Measurements from ENCODE around the gene GABBR2. TPM values are rescaled to one million over a fixed set of nuclear protein-coding genes. Genes with fewer than 3 reads are reported as not detected.

Gene GABBR2
- total RNA-seq, 4 donors from 2014 or later, result under 0.01 to 0.62 TPM; not detected in 2

DNA sequence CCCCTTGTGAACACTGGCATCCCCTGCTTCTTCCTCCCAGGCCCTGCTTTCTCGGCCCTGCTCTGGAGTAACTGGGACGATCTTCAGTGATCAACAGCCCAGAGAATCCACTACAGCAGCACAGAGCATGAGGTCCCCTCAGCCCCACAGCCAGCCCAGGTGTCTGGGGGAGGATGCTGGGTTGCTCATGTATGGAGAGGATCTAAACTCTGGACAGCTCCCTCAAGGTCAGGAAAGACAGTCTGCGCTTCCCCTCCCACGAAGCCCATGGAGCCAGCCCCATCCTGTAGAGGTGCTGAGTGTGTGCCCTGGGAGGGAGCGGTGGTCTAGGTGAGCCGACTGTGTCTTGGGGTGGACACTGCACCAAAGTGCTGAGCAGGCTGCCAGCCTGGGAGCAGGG is 190.2 kb downstream of the GABBR2 start:
- intact Hi-C loops (cut with DNase I; ENCODE audit: low total_unique reads), result no loop called here
- DNase-seq, result no peak
- Histone ChIP-seq H3K27ac (no peak overlapping the region), H3K9me3 (no peaks in the 10 kb centered on the region), H3K4me1 (no peaks in the 10 kb centered on the region), H3K27me3 (no peaks in the 10 kb centered on the region), H3K36me3 (no peaks in the 10 kb centered on the region), H3K4me3 (no peak overlapping the region)
- no peak for TF ChIP-seq POLR2A (IDR thresholded peaks at IDR 0.05)
- TF ChIP-seq, protein P1, sequence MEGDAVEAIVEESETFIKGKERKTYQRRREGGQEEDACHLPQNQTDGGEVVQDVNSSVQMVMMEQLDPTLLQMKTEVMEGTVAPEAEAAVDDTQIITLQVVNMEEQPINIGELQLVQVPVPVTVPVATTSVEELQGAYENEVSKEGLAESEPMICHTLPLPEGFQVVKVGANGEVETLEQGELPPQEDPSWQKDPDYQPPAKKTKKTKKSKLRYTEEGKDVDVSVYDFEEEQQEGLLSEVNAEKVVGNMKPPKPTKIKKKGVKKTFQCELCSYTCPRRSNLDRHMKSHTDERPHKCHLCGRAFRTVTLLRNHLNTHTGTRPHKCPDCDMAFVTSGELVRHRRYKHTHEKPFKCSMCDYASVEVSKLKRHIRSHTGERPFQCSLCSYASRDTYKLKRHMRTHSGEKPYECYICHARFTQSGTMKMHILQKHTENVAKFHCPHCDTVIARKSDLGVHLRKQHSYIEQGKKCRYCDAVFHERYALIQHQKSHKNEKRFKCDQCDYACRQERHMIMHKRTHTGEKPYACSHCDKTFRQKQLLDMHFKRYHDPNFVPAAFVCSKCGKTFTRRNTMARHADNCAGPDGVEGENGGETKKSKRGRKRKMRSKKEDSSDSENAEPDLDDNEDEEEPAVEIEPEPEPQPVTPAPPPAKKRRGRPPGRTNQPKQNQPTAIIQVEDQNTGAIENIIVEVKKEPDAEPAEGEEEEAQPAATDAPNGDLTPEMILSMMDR (IDR thresholded peaks at IDR 0.05), result no peak

DNA sequence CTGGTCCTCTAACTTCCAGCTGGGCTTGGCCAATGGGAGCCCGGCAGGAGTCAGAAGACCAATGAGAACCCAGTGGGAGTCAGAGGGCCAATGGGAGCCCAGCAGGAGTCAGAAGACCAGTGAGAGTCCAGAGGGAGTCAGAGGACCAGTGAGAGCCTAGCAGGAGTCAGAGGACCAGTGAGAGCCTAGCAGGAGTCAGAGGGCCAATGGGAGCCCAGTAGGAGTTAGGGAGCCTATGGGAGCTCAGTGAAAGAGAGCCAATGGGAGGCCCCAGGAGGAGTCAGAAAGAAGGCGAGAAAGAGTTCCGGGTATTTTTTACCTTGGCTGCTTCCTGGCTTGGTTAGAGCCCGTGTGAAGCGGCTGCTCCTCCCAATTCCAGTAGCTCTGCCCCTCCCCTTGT is 191.0 kb downstream of the GABBR2 start:
- Histone ChIP-seq H3K36me3 (no peaks in the 10 kb centered on the region), H3K4me3 (no peak overlapping the region)
- no peak for TF ChIP-seq POLR2A (IDR thresholded peaks at IDR 0.05)
- TF ChIP-seq, protein P1 (IDR thresholded peaks at IDR 0.05), result no peak

DNA sequence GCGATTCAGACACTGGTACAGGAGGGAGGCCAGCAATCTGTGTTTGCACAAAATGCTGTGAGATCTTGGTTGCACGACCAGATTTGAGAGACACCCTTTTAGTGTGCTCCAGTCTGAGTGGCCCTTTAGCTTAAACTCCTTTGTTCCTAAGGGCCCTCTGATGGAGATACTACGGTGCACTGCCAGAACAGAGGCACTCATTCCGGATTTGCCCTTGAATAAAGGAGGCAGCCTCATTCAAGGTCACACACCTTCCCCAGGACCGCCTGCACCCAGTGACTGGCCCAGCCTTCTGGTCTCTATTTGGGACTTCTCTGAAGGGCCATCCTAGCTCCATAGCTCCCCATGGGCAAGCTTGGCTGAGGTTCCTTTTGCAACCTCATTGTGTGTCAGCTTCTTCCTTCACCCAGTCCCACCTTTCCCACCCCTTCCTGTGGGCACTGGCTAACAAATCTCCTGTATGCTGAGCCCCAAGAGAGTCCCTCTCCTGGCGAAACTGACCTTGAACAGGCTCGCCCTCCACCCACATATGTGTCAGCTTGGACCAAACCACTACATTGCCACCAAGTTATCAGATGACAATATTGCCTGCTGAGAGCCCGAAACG is 191.7 kb downstream of the GABBR2 start:
- Histone ChIP-seq H3K36me3 (no peaks in the 10 kb centered on the region), H3K9me3 (no peaks in the 10 kb centered on the region), H3K27me3 (no peaks in the 10 kb centered on the region), H3K27ac (no peak overlapping the region), H3K4me1 (no peaks in the 10 kb centered on the region), H3K4me3 (no peak overlapping the region)
- DNase-seq, result no peak
- no peak for TF ChIP-seq POLR2A (IDR thresholded peaks at IDR 0.05)
- TF ChIP-seq, protein P1 (IDR thresholded peaks at IDR 0.05), result no peak
- intact Hi-C loops (cut with DNase I; ENCODE audit: low total_unique reads), result no loop called here

More for the DNA sequence above, 191.0 kb downstream of the GABBR2 start:
- Histone ChIP-seq H3K27me3 (no peaks in the 10 kb centered on the region), H3K27ac (no peak overlapping the region), H3K4me1 (no peaks in the 10 kb centered on the region), H3K9me3 (no peaks in the 10 kb centered on the region)
- intact Hi-C loops (cut with DNase I; ENCODE audit: low total_unique reads), result no loop called here
- no peak for DNase-seq

DNA sequence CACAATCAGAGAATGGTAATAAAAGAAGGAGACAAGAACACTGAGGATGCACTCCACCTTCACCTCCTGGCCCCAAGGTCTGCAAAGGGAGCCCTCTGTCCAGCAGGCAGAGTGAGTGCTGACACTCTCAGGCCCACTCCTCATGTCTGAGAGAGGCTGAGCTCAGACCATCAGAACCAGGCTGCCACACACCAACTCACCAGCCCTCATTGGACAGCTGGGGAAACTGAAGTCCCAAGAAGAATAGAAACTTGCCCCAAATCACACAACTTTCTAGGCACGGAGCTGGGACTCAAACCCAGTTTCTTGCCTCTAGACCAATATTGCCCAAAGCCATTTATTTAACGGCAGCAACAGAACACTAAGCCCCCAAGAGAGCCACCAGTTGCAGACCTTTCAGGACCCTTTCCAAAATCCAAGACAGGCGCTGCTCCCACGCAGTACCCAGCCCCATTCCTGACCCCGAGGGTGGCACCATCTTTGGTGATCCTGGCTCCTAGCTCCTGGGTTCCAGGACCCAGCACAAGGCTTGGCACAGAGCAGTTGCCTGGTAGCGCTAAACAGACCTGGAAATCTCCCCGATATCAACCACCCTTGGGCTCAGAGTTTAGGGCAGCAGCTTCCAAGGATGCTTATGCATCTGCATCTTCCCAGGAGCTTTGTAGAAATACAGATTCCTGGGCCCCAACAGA is 192.4 kb downstream of the GABBR2 start:
- Histone ChIP-seq H3K4me1 (no peaks in the 10 kb centered on the region), H3K27ac (no peak overlapping the region), H3K4me3 (no peak overlapping the region), H3K9me3 (no peaks in the 10 kb centered on the region), H3K36me3 (no peaks in the 10 kb centered on the region), H3K27me3 (no peaks in the 10 kb centered on the region)
- TF ChIP-seq POLR2A (IDR thresholded peaks at IDR 0.05), result no peak
- no peak for DNase-seq
- intact Hi-C loops (cut with DNase I; ENCODE audit: low total_unique reads), result no loop called here

DNA sequence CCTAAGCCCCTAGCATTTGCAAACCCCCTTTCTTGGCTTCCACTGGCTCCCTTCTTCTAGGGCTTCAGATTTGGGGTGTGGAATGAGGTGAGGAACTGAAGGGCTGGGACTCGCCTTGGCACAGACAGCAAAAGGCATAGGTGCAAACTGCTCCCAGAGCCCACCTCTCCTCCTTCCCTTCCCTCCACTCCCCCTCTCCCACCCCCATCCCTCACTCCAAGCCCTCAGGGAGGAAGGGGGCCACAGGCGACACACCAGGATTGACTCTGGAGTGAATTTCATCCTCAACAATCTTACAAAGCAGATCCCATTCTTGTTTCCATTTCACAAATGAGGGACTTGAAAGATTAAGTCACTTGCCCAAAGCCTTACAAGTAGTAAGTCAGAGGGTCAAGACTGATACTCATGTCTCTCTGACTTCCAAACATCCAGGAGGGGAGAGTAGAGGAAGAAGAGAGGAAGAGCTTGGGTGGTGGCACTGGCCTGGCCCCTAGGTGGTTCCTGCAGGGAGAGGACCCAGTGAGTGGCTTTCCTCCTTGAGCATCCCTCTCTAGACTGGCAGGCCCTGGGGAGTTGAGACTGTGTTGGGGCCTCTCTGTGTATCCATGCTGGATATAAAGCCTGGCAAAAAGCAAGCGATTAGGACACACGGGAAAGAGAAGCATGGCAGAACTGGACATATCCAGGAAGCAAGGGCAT is 193.1 kb downstream of the GABBR2 start:
- H3K27me3 ChIP-seq, result no peaks in the 10 kb centered on the region
- TF ChIP-seq, protein P1 (IDR thresholded peaks at IDR 0.05), result no peak
- TF ChIP-seq POLR2A (IDR thresholded peaks at IDR 0.05), result no peak
- no peaks in the 10 kb centered on the region for H3K4me1 ChIP-seq
- DNase-seq, result no peak
- H3K4me3 ChIP-seq, result no peak overlapping the region
- H3K27ac ChIP-seq, result no peak overlapping the region
- intact Hi-C loops (cut with DNase I; ENCODE audit: low total_unique reads), result no loop called here
- no peaks in the 10 kb centered on the region for H3K36me3 ChIP-seq
- no peaks in the 10 kb centered on the region for H3K9me3 ChIP-seq

Measured in uterus (tissue), 4 donors.